K562 (cell line): Measurements from ENCODE around the gene ZBTB38. TPM values are rescaled to one million over a fixed set of nuclear protein-coding genes. Genes with fewer than 3 reads are reported as not detected.

Experiments
- ATAC-seq: fragments of 200-7000 bp; cut with Tn5 transposase; 3 replicates; pipeline ENCODE4 v1.9.1; 2020; ENCODE audit warnings: moderate library complexity
- BruUV-seq: library from RNA; stranded (reverse); fragments of 400-500 nt; replicated peaks from 2 replicates; lab custom pipeline; 2021; lab: Mats Ljungman, UMichigan
- CTCF ChIA-PET: fragments of 300-600 bp; formaldehyde crosslinking; extraction: SDS; loops from one replicate; lab custom pipeline; 2021; ENCODE audit warnings: low intra/inter-chr PET ratio; lab: Yijun Ruan, JAX
- POLR2A ChIA-PET: fragments of 300-600, 350-650 bp; sonication (Branson Sonifier 250); formaldehyde crosslinking; extraction: SDS; loops from one replicate; lab custom pipeline; 2021; ENCODE audit warnings: antibody characterized with exemption, inconsistent platforms; lab: Yijun Ruan, JAX
- DNase-seq, 4 experiments: peaks; one replicate each; pipeline versions ENCODE4 v3.0.0 to v3.0.0-alpha.2; 2011 to 2018; ENCODE audit warnings: low spot score in 3 of 4, mixed read lengths in 3 of 4; ENCODE audit errors: extremely low read depth in 1 of 4
- FAIRE-seq: peaks from 2 replicates; lab custom pipeline; 2011; peaks lifted over from hg19 to GRCh38; lab: Jason Lieb, UNC
- H2AFZ ChIP-seq: 2 replicates; pipeline ENCODE4 v1.6.0; 2011; ENCODE audit warnings: low read depth, low read length, control low read depth, inconsistent platforms
- H3K27ac ChIP-seq: fragments of 200-600 bp; 3 replicates; pipeline ENCODE4 v1.8.0; 2011; ENCODE audit warnings: low read depth, mild to moderate bottlenecking, control low read depth, inconsistent platforms, low read length, moderate library complexity, mixed read lengths; ENCODE audit errors: extremely low read depth
- H3K27me3 ChIP-seq, 2 experiments: fragments of 300-600 bp in 1 of 2; 2 replicates in 1 of 2; 3 replicates in 1 of 2; pipeline versions ENCODE4 v1.6.0 to v1.8.0; 2011; ENCODE audit warnings: inconsistent platforms in 2 of 2, low read length in 2 of 2, mild to moderate bottlenecking in 1 of 2, mixed read lengths in 1 of 2, moderate library complexity in 1 of 2; ENCODE audit not compliant: control insufficient read depth in 2 of 2, insufficient read depth in 2 of 2
- H3K36me3 ChIP-seq: fragments of 300-600 bp; 3 replicates; pipeline ENCODE4 v1.8.0; 2011; ENCODE audit warnings: mild to moderate bottlenecking, low read length, inconsistent platforms; ENCODE audit not compliant: control insufficient read depth, insufficient read depth
- H3K4me1 ChIP-seq, 2 experiments: fragments of 200-600 bp in 1 of 2; replicated peaks in 1 of 2; 2 replicates in 1 of 2; 3 replicates in 1 of 2; pipeline versions ENCODE4 v1.5.1 to v1.8.0; 2011; ENCODE audit warnings: inconsistent platforms in 2 of 2, low read length in 2 of 2, mild to moderate bottlenecking in 1 of 2, mixed read lengths in 1 of 2, moderate library complexity in 1 of 2; ENCODE audit not compliant: control insufficient read depth in 2 of 2, insufficient read depth in 2 of 2
- H3K4me2 ChIP-seq: 2 replicates; pipeline ENCODE4 v1.6.1; 2011; ENCODE audit warnings: low read length, control low read depth, inconsistent platforms, mixed read lengths; ENCODE audit not compliant: insufficient read depth
- H3K4me3 ChIP-seq: fragments of 200-600 bp; sonication (generic), shearing (Covaris generic); 2 replicates; pipeline ENCODE4 v1.5.1; 2016; ENCODE audit warnings: control low read depth, inconsistent platforms
- H3K79me2 ChIP-seq: fragments of 200-600 bp; 3 replicates; pipeline ENCODE4 v1.8.0; 2011; ENCODE audit warnings: low read length, inconsistent platforms; ENCODE audit not compliant: control insufficient read depth, insufficient read depth
- H3K9ac ChIP-seq, 2 experiments: 2 replicates each; pipeline versions ENCODE4 v1.6.0 to v1.6.1; 2011; ENCODE audit warnings: low read depth in 2 of 2, low read length in 2 of 2, control low read depth in 1 of 2, inconsistent platforms in 1 of 2, mild to moderate bottlenecking in 1 of 2, mixed read lengths in 1 of 2; ENCODE audit not compliant: insufficient read depth in 1 of 2
- H3K9me1 ChIP-seq: one replicate; pipeline ENCODE4 v1.6.0; 2011; ENCODE audit warnings: inconsistent platforms, mild to moderate bottlenecking, low read length, moderate library complexity; ENCODE audit not compliant: control insufficient read depth, insufficient read depth
- H3K9me3 ChIP-seq: replicated peaks from 2 replicates; pipeline ENCODE4 v1.5.1; 2011; ENCODE audit warnings: low read depth, low read length, inconsistent platforms; ENCODE audit not compliant: control insufficient read depth, insufficient read depth
- H4K20me1 ChIP-seq: replicated peaks from 2 replicates; pipeline ENCODE4 v1.6.1; 2011; ENCODE audit warnings: low read length, inconsistent platforms, mixed read lengths; ENCODE audit not compliant: control insufficient read depth, insufficient read depth
- BMI1 ChIP-seq: fragments of 150-350 bp; IDR thresholded peaks from 2 replicates; pipeline ENCODE4 v1.6.1; 2014; ENCODE audit warnings: low read length
- CHD1 ChIP-seq: fragments of 200-600 bp; sonication (generic); IDR thresholded peaks from one replicate; pipeline ENCODE4 v1.6.1; 2012; ENCODE audit warnings: mild to moderate bottlenecking, moderate library complexity, low read length, inconsistent platforms
- HDAC8 ChIP-seq: fragments of 450-650 bp; IDR thresholded peaks from 2 replicates; pipeline ENCODE4 v1.6.1; 2016; ENCODE audit warnings: mild to moderate bottlenecking, missing genetic modification characterization, moderate library complexity, missing compliant biosample characterization
- LARP7 ChIP-seq: fragments of 450-650 bp; IDR thresholded peaks from 2 replicates; pipeline ENCODE4 v1.6.1; 2016
- OTX1 ChIP-seq: fragments of 450-650 bp; formaldehyde crosslinking; IDR thresholded peaks from 2 replicates; pipeline ENCODE4 v1.4.0; 2022; ENCODE audit warnings: mild to moderate bottlenecking
- PRMT5 ChIP-seq: sonication (generic); formaldehyde crosslinking; IDR thresholded peaks from 2 replicates; pipeline ENCODE4 v1.5.0; 2020; ENCODE audit warnings: missing genetic modification reagents
- TGIF2 ChIP-seq: sonication (generic); formaldehyde crosslinking; IDR thresholded peaks from 2 replicates; pipeline ENCODE4 v1.8.1; 2022; ENCODE audit warnings: mild to moderate bottlenecking, missing genetic modification reagents, moderate library complexity
- THRB ChIP-seq: fragments of 450-650 bp; formaldehyde crosslinking; conservative IDR thresholded peaks from 2 replicates; pipeline ENCODE4 v1.4.0; 2022; ENCODE audit warnings: mild to moderate bottlenecking, missing genetic modification characterization
- TRIM28 ChIP-seq: fragments of 450-650 bp; IDR thresholded peaks from 2 replicates; pipeline ENCODE4 v1.6.1; 2017
- XRCC5 ChIP-seq: fragments of 200-400 bp; formaldehyde crosslinking; IDR thresholded peaks from 2 replicates; pipeline ENCODE4 v1.6.1; 2017; ENCODE audit warnings: low read depth, mild to moderate bottlenecking, low read length
- ZBTB9 ChIP-seq: fragments of 450-650 bp; formaldehyde crosslinking; IDR thresholded peaks from 2 replicates; pipeline ENCODE4 v1.4.0; 2020; ENCODE audit warnings: mild to moderate bottlenecking, moderate library complexity
- ZKSCAN8 ChIP-seq: fragments of 200-800 bp; sonication (Bioruptor generic); IDR thresholded peaks from 2 replicates; pipeline ENCODE4 v1.6.1; 2016; ENCODE audit warnings: missing genetic modification characterization, missing compliant biosample characterization
- ZNF217 ChIP-seq: sonication (generic); formaldehyde crosslinking; IDR thresholded peaks from 2 replicates; pipeline ENCODE4 v1.8.0; 2022; ENCODE audit warnings: mild to moderate bottlenecking, missing genetic modification reagents
- ZNF232 ChIP-seq: sonication (generic); formaldehyde crosslinking; IDR thresholded peaks from 2 replicates; pipeline ENCODE4 v1.8.0; 2022; ENCODE audit warnings: mild to moderate bottlenecking, missing genetic modification reagents
- ZNF263 ChIP-seq: sonication (generic); formaldehyde crosslinking; IDR thresholded peaks from 2 replicates; pipeline ENCODE4 v1.8.0; 2022; ENCODE audit warnings: mild to moderate bottlenecking, missing genetic modification reagents, borderline replicate concordance
- WGBS: fragments of 100-300 bp; shearing (Covaris generic); methylation state at CpG from one replicate; pipeline ENCODE4 v1.1.6; 2016; ENCODE audit warnings: low coverage, mixed read lengths; ENCODE audit not compliant: insufficient coverage; ENCODE audit errors: missing lambda C conversion rate; 5-methylcytosine and 5-hydroxymethylcytosine counted together
- in situ Hi-C: fragments of 300-500 bp; cut with MboI; formaldehyde crosslinking; loops from 4 replicates; pipeline ENCODE4 v1.15.0; 2018; ENCODE audit warnings: inconsistent platforms, mixed read lengths
- intact Hi-C: fragments of 100-400 bp; cut with micrococcal nuclease; formaldehyde crosslinking; loops from 2 replicates; pipeline ENCODE4 v1.14.2; 2022
- polyA plus RNA-seq, 8 experiments: library from polyadenylated mRNA; depleted of rRNA in 4 of 8; stranded (reverse) in 5 of 8; unstranded in 3 of 8; fragments of >200 nt; fragmentation: Nextera tagmentation in 2 of 8; fragmentation: Illumina TruSeq in 1 of 8; extraction: Ambion mirVana in 2 of 8; extraction: Trizol in 1 of 8; gene quantifications; 2 replicates each; pipeline versions ENCODE4 v1.2.1 to v1.2.3, GENCODE V29; 2011 to 2014; ENCODE audit warnings: inconsistent platforms in 1 of 8, missing spikeins in 1 of 8
- total RNA-seq, 7 experiments: library from RNA; depleted of rRNA in 6 of 7; stranded (reverse); fragments of >200 nt in 6 of 7; fragmentation: Illumina TruSeq in 2 of 7; extraction: Trizol in 2 of 7; gene quantifications; 2 replicates each; pipeline versions ENCODE4 v1.2.1 to v1.2.3, GENCODE V29; 2011 to 2021; ENCODE audit warnings: low replicate concordance in 1 of 7
- TF ChIP-seq, protein P1 (sequence below): sonication (generic); formaldehyde crosslinking; IDR thresholded peaks from 2 replicates; pipeline ENCODE4 v1.8.0; 2022; ENCODE audit warnings: missing genetic modification reagents, mild to moderate bottlenecking, borderline replicate concordance
- TF ChIP-seq, protein P2 (sequence below), 2 experiments: fragments of 450-650 bp; IDR thresholded peaks; 2 replicates each; pipeline ENCODE4 v1.6.1; 2016

The ZBTB38 gene
- total and polyA plus RNA-seq, 9 of the 15 experiments (the other 6 are each of a cell fraction or from before 2014, with no cell fraction given) = 12.1 to 39.4 (median 22.9) TPM

DNA sequence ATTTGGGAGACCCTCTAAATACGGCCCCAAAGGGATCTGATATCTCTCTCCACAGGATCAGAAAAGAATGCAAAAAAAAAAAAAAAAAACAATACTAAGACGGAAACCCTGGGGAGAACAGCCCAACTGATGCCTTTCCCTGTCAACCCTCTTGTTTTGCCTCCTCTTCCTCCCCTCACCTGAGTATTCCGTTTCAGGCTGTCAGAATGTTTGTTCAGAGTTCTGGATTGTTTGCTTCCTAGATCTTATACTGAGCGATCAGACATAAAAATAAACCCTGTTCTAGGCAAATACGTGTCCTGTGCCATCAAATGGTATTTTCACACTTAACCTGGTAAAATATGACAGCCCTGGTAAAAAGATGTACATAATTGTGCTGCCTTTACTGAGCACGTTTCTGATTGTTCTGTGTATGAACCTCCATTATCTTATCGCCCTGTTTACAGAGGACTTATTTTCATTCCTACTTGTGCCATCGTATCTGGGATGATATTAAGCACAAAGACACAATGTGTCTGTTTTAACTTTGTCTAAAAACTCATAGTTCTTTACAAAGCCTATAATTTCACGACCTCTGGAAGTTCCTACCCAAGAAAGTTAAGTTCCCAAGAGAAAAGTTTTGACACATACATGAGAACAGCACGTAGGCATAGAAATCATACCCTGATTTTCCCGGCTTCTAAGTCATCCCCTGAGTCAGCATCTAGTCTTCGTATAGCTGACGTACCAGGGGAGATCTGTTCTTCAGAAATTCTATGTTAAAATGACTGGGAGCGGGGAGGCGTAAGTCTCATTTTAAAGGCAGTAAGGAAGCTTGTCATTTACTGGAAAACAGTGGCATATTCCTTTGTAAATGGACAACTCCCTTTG lies 856 bp downstream of the ZBTB38 start:
- H3K27ac ChIP-seq = peak overlapping the region; percentile 95
- no TSS peak for BruUV-seq
- FAIRE-seq (no peak), ATAC-seq (peak; percentile 36), DNase-seq (peak; percentile 23 to 68 (median 36))
- no peaks in the 10 kb centered on the region for H3K9me3 ChIP-seq
- H2AFZ ChIP-seq = peak overlapping the region; percentile 81
- 10% methylated on average over 15 of the region's 15 CpGs for WGBS
- POLR2A ChIA-PET = interaction anchor here (0.7 to 4.7 kb wide), 12 partner anchors 8 to 1046 kb away, joined by 3 to 27 read pairs (median 4); no protein-coding TSS in a partner anchor
- H3K36me3 ChIP-seq = peaks cover 24% of the 10 kb centered on the region
- H3K79me2 ChIP-seq = peaks cover 23% of the 10 kb centered on the region
- no peaks in the 10 kb centered on the region for H4K20me1 ChIP-seq
- in situ Hi-C loops = loop anchor here (5.0 kb wide), 1 partner anchor 73 kb away; no protein-coding TSS in a partner anchor
- intact Hi-C loops = loop anchor here (2.0 kb wide), 2 partner anchors 56 to 84 kb away; no protein-coding TSS in a partner anchor
- peak overlapping the region; percentile 83 to 95; a peak in 3 of 4 replicates for H3K9ac ChIP-seq
- H3K4me1 ChIP-seq = peaks cover 25 to 42% of the 10 kb centered on the region in 2 experiments
- peak overlapping the region; percentile 93 for H3K4me2 ChIP-seq
- no peaks in the 10 kb centered on the region for H3K27me3 ChIP-seq
- CTCF ChIA-PET = no interaction called here
- peak overlapping the region; percentile 35 for H3K4me3 ChIP-seq
- H3K9me1 ChIP-seq = no peaks in the 10 kb centered on the region
- TF ChIP-seq, protein P1, sequence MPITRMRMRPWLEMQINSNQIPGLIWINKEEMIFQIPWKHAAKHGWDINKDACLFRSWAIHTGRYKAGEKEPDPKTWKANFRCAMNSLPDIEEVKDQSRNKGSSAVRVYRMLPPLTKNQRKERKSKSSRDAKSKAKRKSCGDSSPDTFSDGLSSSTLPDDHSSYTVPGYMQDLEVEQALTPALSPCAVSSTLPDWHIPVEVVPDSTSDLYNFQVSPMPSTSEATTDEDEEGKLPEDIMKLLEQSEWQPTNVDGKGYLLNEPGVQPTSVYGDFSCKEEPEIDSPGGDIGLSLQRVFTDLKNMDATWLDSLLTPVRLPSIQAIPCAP (CRISPR knock-in tag) = no peak
- TF ChIP-seq PRMT5 (CRISPR knock-in tag) (no peak), ZNF263 (CRISPR knock-in tag) (no peak), TRIM28 (no peak), LARP7 (0 out of 2 replicates have a peak, but pooled peaks have one; percentile 23), OTX1 (CRISPR knock-in tag) (no peak), CHD1 (peak; percentile 75), HDAC8 (tag) (no peak), ZKSCAN8 (peak; percentile 68; the same call in 1 of the 2 replicates), ZNF217 (CRISPR knock-in tag) (no peak), BMI1 (no peak), XRCC5 (0 out of 2 replicates have a peak, but pooled peaks have one; percentile 11), ZBTB9 (CRISPR knock-in tag) (no peak), THRB (CRISPR knock-in tag) (no peak), ZNF232 (CRISPR knock-in tag) (no peak), TGIF2 (no peak)
- TF ChIP-seq, protein P2, sequence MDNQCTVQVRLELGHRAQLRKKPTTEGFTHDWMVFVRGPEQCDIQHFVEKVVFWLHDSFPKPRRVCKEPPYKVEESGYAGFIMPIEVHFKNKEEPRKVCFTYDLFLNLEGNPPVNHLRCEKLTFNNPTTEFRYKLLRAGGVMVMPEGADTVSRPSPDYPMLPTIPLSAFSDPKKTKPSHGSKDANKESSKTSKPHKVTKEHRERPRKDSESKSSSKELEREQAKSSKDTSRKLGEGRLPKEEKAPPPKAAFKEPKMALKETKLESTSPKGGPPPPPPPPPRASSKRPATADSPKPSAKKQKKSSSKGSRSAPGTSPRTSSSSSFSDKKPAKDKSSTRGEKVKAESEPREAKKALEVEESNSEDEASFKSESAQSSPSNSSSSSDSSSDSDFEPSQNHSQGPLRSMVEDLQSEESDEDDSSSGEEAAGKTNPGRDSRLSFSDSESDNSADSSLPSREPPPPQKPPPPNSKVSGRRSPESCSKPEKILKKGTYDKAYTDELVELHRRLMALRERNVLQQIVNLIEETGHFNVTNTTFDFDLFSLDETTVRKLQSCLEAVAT (IDR thresholded peaks at IDR 0.05) = no peak
